Measurements from ENCODE around the gene GSDME.

GSDME gene

GRCh38 chr7:24781106-24781505 is 23.8 kb upstream of the GSDME start:
- Mint-ChIP-seq H3K27ac (no peak overlapping the region), H3K36me3 (ENCODE audit: low read depth) (no peaks in the 10 kb centered on the region), H3K9me3 (peaks cover 13% of the 10 kb centered on the region), H3K27me3 (ENCODE audit: low read depth, poor library complexity) (peaks cover 5% of the 10 kb centered on the region), H3K4me3 (no peak overlapping the region), H3K4me1 (no peaks in the 10 kb centered on the region)
- DNase-seq = no peak
- no peak for TF ChIP-seq CTCF (IDR thresholded peaks at IDR 0.05)

DNA sequence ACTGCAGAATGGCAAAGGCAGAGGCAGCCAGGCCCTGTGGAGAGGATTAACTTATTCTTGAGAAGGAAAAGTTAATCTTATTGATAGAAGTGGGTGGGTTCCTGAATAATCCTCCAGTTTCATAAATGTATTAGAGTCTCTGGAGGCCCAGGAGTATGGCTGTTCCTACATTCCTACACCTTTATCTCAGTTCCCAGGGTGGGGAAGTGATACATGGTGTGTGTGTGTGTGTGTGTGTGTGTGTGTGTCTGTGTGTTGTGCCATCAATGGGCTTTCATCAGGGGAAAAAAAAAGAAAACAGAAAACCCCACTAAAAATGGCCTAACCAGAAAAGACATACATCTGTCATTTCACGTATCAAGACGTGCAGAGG is 22.0 kb upstream of the GSDME start:
- Mint-ChIP-seq H3K4me1 (no peaks in the 10 kb centered on the region), H3K27me3 (ENCODE audit: low read depth, poor library complexity) (peaks cover 7% of the 10 kb centered on the region), H3K27ac (no peak overlapping the region), H3K9me3 (peaks cover 9% of the 10 kb centered on the region), H3K36me3 (ENCODE audit: low read depth) (no peaks in the 10 kb centered on the region), H3K4me3 (no peak overlapping the region)
- no peak for DNase-seq
- no peak for TF ChIP-seq CTCF (IDR thresholded peaks at IDR 0.05)

DNA sequence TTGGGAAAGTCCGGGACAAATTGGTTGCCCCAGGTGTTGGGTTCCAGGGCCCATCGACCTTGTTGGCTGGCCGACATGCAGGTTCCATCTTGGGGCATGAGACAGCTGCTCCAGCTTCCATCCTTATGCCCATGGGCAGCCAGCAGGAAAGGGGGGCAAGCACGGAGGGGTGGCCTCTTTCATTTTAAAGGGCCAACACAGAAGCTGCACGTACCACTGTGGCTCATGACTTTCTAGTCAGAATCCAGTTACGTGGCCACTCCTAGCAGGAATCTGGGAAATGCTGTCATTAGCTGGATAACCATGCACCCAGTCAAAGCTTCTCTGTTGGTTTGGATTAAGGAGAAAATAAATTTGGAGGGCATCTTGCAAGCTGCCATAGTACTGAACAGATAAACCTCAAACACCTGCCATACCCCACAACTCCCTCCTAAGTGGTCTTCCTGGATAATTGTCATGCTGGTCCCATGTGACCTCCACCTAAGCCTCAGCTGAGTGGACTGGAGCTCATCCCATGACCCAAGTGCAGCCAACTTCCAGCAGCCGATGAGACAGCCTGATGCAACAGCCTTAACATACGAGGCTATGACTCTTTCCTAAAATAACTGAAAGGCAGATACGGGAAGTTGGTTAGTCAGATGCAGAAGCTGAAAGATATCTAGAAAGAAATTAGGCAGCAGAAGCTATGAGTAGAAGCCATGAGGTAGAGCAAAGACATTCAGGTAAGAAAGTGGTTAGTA is 21.4 kb upstream of the GSDME start:
- Mint-ChIP-seq H3K9me3 (peaks cover 5% of the 10 kb centered on the region), H3K4me3 (no peak overlapping the region), H3K4me1 (no peaks in the 10 kb centered on the region), H3K27me3 (ENCODE audit: low read depth, poor library complexity) (peaks cover 8% of the 10 kb centered on the region), H3K36me3 (ENCODE audit: low read depth) (no peaks in the 10 kb centered on the region), H3K27ac (no peak overlapping the region)
- no peak for DNase-seq
- TF ChIP-seq CTCF (IDR thresholded peaks at IDR 0.05) = no peak

DNA sequence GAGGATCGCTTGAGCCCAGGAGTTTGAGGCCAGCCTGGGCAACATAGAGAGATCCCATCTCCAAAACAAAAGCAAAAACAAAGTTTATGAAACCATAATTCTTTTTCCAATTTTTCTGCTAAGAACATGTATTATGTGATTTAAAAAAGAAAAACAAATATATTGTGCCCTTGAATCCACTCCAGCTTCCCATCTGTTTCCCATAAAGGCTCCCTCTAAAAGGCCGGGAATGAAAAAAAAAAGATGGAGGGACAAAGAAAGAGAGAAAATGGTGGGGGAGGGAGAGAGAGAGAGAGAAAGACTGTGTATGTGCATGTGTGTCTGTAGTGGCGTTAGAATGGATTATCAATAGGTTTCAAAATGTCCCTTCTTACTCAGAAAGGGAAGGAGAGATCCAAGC is 20.5 kb upstream of the GSDME start:
- Mint-ChIP-seq H3K36me3 (ENCODE audit: low read depth) (no peaks in the 10 kb centered on the region), H3K4me1 (no peaks in the 10 kb centered on the region), H3K9me3 (peaks cover 3% of the 10 kb centered on the region), H3K27me3 (ENCODE audit: low read depth, poor library complexity) (peaks cover 6% of the 10 kb centered on the region), H3K4me3 (no peak overlapping the region), H3K27ac (no peak overlapping the region)
- no peak for DNase-seq
- TF ChIP-seq CTCF (IDR thresholded peaks at IDR 0.05) = no peak

DNA sequence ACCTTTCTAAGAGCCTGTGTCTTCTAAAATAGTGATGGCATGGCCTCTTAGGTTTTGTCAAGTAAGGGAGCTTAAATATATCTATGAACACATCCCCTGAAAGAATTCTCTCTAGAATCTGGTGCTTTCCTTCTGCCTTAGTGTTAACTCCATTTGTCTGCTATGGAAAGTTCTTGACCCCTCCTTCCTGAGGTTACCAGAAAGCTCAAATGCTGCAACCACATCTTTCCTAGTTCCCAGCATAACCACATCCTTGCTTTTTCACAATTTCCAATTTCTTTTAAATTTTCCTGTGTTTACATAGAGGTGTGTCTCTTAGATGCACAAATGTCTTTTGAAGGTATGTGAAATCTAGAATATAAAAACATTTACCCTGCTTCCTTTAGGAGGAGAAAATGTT is 16.4 kb upstream of the GSDME start:
- Mint-ChIP-seq H3K9me3 (peaks cover 27% of the 10 kb centered on the region), H3K4me1 (no peaks in the 10 kb centered on the region), H3K27me3 (ENCODE audit: low read depth, poor library complexity) (peaks cover 8% of the 10 kb centered on the region), H3K36me3 (ENCODE audit: low read depth) (no peaks in the 10 kb centered on the region), H3K27ac (no peak overlapping the region), H3K4me3 (no peak overlapping the region)
- TF ChIP-seq CTCF (IDR thresholded peaks at IDR 0.05) = no peak
- DNase-seq = no peak

GRCh38 chr7:24769851-24770250 is 12.6 kb upstream of the GSDME start:
- TF ChIP-seq CTCF (IDR thresholded peaks at IDR 0.05) = no peak
- Mint-ChIP-seq H3K9me3 (peaks cover 27% of the 10 kb centered on the region), H3K36me3 (ENCODE audit: low read depth) (no peaks in the 10 kb centered on the region), H3K4me1 (peaks cover 8% of the 10 kb centered on the region), H3K4me3 (no peak overlapping the region), H3K27ac (no peak overlapping the region), H3K27me3 (ENCODE audit: low read depth, poor library complexity) (peaks cover 9% of the 10 kb centered on the region)
- DNase-seq = no peak
